ENCODE data around the gene CHN1.

CHN1 gene

DNA sequence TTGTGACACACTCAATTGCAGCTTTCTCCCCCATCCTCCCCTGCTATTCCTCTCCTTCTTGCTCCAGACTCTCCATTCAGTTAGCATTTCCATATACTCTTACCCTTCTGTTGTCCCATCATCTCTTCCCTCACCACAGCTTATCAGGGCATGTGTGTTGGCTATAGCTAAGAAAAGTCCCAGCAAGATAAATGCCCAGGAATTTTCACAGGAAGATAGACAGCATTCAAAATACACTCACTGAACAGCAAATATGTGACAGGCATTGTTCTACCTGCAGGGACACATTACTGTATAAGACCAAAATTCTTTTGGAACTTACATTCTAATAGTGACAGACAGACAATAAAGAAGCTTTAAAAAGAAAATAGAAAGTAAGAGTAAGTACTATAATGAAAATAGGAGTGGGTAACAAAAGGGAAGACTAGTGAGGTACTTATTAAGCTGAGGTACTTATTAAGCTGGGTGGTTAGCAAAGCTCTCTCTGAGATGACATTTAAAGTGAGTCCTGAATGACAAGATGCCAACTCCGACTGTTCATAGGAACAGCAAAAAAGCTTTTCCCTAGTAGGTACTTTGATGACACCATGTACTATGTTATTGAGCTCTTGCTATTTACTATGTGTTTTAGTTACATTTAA lies 86.2 kb downstream of the CHN1 start:
- no peak for DNase-seq

DNA sequence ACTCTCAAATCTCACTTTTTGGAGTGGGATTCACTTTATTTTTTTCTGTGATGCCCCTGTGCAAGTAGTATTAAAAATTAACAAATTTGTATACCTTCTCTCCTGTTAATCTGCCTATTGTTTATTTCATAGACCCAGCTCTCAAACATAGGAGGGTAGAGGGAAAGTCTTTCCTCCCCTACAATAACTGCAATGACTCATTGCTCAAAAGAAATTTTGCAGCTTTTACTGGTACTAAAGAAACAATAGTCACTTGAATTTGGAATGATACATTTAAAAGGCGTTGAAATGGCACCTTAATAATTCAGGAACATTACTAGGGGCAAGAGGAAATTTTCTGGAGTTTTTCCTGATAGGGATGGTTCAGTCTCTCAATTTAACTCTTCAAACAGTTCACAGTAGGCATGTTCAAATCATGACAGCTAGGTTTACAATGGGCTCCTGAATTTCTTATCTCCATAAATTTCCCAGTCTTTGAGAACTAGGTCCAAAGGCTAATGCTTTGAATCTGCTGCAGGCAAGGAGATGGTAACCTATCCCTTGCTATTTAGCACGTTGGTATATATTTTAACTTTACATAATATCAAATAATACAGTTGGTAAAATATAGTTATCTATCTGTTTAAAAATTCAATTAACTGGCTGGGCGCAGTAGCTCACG lies 88.8 kb downstream of the CHN1 start:
- DNase-seq: no peak

DNA sequence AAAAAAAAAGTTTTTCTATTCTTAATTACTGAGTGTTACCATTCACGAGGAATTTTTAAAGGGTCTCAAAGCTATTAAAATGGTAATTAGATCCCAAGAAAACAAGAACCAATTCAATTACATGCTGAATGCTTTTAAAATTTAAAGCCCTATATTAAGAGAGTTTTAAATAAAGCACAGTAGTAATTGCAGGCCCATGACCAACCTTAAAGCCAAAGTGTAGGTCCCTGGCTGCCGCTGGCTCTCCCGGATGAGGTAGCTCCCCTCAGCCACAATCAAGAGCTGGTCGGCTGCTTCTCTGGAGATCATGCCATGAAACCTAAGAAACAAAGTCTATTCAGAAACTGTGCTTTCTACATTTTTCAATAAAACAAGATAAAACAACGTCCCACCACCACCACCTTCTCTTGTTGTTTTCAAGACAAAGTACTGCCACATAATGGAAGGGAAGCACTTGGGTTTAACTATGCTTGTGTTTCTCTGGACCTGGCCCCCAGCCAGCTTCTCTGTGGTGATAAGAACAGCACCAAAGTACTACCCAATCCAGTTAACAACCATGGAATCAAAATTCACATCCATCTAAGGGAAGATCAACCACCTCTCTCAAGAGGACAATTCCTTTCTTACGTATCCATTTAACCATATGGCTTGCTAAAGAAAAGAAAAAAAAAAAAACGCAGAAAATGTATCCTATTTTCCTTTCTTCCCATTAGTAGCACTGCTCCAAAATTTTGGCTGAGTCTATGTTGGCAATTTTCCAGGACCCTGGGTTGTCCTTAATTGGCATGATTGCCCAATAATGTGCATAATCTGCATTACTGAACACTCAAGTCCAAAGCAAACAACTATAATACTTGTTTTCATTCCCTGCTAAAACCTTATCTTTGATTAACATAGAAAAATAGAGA lies 90.1 kb downstream of the CHN1 start:
- DNase-seq: no peak

DNA sequence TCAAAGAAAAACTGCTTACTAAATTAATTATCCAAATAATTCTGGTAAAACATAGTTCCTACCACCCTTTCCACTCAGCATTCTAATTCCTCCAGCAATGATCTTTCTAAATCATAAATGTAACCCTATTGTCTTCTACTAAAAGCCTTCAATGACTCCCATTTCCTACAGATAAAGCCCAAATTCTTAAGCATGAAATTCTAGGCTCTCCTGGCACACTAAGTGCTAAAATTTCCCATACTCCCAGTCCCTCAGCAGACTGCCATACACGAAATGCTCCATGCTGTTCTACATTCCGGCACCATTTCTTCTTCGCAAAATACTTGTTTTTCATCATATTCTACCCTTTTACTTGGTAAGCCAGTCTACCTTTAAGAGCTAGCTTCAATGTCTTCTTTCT lies 96.9 kb downstream of the CHN1 start:
- no peak for DNase-seq

DNA sequence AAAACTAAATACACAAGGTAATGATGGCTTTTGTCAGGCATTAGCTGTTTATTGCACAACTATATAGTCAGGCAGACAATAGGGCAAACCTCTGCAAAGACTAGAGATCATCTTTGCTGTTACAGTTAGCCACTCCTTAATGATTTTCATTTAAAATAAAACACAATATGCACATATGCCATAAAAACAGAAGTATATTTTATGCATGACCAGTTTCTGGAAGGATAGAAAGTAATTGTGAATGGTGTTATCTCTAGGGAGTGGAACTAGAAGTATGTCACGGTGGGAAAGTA lies 102.0 kb downstream of the CHN1 start:
- DNase-seq: no peak

DNA sequence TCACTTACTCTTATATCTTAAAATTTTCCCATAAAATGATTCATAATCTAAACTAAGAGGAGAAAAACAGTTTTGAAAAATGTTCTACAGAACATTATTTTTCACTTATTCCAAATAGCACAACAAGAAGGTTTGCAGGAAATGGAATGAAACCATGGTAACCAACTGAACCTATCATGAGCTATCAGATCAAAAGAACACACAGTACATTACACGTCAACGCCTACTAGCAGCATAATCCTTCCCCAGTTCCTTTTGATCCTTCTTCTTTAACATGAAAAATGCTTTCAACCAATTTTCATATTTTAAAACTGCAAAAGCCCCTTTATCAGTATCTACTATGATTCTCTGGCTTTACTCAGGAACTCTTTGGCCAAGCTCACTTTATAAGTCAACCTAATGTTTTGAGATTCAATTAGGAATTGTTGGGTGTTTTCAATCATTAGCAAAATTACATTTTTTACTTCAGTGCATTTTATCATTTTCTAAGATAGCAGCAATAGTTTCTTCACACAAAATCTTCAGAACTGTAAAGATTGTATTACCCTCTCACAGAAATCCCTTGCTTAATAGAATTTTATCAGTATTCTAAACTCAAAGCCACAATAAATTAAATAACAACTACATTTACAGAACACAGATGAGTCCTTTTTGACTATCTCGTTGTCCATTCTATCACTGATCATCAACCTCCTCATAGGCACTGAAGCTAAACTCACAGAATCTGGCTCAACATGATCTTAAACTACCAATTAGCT lies 102.5 kb downstream of the CHN1 start:
- no peak for DNase-seq

DNA sequence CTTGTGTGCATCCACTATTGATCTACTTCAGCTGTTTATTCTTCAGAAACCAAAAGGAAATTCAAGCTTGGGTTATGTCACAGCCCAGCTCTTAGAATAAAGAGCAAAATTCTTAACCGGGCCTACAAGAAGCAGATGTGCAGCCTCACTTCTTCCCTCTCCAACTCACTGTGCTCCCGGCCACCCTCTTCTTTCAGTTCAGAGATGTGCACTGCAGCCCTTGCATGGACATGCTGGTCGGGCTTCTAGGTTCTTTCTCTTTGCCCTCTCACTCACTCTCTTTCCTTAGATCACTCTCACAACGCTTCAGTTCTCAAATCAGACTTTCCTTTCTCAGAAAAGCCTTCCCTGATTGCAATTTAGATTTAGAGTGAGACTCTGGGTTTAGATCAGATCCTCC lies 104.1 kb downstream of the CHN1 start:
- DNase-seq: no peak

DNA sequence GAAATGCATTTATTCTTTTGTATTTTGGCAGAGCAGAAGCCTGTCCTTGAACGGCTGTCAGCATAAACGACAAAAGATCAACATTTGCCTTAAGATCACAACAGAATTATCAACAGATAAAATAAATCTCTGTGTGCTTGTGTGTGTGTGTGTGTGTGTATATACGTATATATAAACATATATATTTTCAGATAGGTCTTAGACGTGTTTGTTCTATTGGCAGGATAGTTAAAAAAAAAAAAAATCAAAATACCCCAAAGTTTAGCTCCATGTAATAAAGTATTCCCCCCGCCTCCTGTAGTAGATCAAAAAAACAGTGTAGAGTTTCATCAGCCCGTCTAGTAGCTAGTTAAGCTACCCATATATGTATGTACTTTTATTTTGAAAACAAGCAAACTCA lies 107.9 kb downstream of the CHN1 start:
- DNase-seq: no peak

DNA sequence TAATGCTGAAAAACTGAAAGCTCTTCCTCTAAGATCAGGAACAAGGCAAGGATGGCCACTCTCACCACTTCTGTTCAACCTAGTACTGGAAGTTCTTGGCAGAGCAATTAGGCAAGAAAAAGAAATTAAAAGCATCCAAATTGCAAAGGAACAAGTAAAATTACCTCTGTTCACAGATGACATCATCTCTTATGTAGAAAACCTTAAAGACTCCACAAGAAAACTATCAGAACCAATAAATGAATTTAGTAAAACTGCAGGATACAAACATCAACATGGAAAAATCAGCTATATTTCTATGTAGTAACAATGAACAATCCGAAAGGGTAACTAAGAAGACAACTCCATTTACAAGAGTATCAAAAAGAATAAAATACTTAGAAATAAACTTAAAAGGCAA lies 112.2 kb downstream of the CHN1 start:
- DNase-seq: no peak

DNA sequence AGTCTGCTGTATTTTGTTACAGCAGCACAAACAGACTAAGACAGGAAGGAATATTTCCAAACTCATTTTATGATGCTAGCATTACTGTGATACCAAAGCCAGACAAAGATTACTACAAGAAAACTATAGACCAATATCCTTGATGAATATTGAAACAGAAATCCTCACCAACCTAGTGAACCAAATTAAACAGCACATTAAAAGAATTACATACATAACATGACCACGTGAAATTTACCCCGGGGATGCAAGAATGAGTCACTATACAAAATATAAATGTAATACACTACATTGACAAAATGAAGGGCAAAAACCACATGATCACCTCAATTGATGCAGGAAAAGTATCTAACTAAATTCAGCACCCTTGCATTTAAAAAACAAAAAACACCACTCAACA lies 112.6 kb downstream of the CHN1 start:
- no peak for DNase-seq

DNA sequence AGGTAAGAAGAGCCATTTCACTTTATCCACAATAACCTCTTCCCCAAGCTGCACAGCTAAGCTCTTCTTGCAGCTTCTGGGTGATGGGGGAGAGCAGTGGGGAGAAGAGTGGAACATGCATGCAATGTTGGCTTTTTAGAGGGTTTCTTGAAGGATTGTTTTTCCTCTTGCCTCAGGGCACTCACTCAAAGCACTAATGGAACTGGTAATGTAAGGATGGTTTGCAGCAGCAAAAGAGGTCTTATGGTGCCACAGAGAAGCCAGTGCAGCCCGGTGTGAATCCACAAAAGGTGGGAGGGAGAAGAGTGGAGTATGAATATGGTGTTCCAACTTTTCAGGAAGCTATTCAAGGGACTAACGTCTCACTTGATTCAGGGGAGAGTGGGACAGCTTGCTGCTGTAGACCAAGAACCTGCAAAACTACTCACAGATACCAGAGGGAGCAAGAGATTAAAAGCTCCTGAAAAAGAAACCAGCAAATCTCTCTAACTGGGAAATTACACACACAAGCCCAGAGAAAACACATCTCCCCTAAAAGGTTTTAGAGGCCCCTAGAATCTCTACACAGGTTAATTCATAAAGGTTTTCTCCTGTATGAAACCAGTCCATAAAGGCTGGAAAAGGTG lies 116.4 kb downstream of the CHN1 start:
- DNase-seq: no peak

DNA sequence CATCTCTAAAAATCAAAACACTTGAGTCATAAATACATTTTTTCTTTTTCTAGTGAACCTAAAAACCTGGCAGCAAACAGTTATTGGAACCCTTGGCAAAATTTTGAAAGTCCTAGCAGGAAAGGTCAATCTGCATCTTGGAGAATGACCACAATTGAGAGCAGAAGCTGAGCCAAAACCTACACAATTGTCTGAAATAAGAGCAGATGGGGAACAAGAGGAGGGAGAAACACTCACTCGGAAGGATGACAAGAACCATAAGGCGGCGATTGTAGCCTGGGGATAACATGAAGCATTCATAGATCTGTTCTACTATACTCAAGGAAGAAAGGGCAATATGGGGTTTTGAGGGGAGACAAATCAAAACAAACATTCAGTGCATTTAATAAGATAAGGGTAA lies 117.0 kb downstream of the CHN1 start:
- no peak for DNase-seq

DNA sequence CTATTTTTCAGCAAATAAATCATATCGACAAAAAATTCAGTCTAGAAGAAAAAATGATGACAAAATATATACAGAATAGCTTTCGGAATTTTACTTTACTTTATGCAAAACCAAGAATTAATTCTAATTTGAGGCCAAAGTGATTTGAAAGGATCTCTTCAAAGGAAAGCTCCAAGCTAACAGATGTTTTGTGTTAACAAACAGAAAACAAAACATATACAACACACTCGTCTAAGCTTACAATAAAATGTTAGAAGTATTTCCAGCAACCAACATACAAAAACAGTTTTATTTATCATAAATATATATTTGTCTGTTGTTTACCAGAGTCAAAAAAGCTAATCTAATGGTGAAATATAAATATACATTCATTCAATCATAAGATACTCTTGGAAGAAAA lies 122.8 kb downstream of the CHN1 start:
- no peak for DNase-seq

DNA sequence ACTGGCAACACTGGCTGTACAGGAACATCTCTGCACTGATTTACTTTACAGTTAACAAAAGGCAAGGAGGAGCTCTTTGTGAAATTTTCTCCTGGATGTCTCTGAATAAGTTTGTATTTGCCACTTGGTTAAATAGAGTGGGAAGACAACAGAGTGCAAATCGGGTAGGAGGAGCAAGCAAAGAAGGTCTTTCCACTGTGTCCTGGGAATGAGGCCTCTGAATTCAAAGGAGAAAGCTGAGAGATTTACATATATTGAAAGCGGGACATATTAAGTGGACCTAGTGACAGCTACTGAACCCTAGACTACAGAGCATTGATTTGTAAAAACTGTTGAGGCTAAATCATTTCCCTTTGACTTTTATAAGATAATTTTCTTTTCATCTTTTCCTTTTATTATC lies 123.5 kb downstream of the CHN1 start:
- no peak for DNase-seq

DNA sequence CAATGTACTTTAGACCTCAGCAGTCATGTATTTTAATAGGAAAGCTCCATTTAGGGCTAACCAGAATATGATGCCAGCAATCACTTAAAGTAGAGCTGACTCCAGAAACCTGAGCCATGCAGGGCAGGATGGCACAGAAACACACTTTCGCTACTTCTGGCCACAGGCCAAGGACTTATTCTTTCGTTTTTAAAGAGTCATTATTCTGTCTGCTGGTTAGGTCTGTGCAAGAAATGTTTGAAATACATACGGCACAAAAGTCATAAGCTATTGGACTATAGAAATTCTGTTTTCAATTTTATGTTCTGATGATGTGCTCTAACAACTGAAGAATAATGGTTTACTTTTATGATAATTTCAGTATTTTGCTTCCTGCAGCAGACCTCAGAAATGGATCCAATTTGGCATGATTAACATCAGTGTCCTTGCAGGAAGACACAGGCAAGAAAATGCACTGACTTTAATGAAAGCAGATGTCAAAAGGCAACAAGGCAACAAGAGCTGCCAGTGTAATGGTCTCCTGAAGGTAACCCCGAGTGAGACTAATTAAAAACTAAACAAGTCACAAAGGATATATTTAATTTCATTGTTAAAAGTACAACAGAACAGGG lies 126.5 kb downstream of the CHN1 start:
- DNase-seq: no peak

DNA sequence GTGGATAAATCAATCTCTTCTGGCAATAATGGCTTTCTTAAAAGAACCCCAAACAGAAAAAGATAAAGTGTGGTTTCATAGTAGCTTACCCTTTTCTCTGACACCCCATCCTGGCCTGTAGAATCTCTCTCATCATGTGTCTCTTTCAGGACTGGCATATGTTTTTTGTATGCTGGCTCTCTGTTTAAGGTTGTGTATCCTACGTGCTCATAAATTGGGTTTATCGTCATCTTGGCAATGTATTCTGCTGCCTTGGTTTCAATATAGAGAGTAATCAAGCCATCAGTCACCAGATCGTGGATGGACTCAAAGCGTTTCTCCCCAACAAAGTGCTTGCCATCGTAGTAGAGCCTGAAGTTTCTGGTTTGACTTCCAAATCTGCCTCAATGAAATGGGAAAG lies 127.4 kb downstream of the CHN1 start:
- no peak for DNase-seq

DNA sequence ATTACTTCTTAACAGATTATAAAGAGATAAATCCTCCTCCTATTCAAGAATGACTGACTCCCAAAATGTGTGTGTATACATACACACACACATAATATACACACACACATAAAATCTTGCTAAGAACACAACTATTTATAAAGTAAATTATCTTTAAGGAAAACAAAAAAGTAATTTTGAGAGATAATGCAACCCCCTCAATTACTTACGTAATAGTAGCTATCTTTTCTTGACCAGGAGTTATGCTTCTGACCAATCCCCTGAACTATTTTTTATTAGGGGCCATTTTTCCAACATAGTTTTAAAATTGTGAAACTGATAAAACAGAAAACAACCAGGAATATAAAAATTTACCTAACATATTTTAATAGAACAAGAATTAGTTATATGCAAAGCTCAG lies 127.9 kb downstream of the CHN1 start:
- DNase-seq: no peak

DNA sequence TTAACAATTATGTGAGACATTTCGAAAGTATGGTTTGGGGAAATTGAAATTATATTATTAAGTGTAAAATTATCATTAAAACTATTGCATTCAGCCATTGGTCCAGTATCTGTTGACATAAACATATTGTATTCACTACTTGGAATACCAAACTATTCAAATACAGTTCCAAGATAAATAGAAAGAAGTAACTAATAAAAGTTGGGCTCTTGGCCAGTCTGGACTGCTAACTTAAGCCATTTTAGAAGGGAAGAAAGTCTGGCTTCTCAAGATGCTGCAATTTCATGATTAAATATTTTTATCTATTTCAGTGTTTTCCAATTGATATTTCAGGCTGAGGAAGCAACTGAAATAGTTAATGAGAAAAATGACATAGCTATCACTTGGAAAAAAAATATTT lies 131.1 kb downstream of the CHN1 start:
- no peak for DNase-seq

DNA sequence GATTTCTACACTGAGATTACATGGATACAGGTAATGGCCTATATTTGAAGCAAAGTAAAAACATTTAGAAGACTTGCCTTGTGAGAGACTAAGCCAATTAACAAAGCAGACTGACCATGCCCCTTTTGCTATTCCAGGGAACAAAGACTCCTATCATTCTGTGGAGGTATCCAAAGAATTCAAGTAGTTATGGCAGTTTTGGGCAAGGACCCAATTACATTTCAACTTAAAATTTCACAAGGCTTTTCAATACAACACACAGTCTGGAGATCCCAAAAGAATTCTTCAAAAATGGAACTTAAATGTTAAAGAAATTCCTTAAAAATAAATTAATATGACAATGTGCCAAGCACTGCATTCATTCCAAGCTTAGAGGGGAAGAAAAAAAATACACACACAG lies 131.7 kb downstream of the CHN1 start:
- DNase-seq: no peak

DNA sequence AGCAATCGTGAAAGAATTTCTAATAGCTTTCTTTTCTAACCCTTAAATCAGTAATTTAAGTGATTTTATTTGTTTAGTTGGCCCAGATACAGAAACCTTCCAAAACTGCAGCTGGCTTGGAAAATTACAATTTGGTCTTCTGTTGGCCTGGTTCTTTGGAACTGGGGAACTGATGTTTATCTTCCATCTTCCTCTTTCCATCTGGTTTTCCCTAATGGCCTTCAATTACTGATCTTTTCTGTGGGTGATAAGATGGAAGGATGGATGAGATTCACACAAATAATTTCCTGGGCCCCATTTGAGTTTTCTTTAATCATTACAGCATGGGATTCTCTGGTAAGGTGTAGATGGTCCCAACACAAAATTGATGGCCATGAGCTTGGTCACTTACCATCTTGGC lies 134.4 kb downstream of the CHN1 start:
- DNase-seq: no peak

DNA sequence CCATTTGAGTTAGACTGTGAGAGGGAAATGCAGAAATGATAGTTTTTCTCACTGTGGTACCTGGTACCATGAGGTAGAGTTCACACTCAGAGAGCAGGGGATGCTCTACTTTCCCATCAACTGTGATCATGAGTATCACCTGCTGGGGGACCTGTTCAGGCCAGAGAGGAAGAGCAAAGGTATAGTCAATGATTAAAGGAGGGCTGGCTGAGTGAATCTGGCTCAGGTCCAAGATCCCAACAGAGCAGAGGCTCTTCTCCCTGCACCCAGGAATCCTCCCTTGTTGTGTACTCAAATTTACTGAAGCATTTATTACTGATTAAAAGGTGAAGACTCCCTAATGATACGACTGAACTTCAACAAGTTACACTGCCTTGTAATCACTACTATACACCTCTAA lies 136.3 kb downstream of the CHN1 start:
- DNase-seq: no peak

DNA sequence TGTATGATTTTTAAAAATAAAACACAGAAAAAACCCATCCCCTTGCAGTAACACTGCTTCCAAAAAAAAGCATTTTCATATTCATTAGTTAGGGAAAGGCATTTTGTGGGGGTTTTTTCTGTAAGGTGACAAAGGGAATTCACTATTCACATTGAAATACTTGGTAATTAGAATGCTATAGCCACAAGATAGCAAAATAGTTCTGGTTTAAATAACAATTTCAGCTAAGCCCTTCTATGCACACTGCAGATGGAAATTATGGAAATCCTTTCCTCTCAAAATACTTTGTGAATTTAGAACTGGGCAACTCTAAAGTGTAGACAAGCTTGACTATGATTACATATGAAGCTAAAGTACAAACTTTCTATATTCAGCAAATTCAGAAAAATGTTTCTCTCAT lies 138.8 kb downstream of the CHN1 start:
- DNase-seq: no peak

DNA sequence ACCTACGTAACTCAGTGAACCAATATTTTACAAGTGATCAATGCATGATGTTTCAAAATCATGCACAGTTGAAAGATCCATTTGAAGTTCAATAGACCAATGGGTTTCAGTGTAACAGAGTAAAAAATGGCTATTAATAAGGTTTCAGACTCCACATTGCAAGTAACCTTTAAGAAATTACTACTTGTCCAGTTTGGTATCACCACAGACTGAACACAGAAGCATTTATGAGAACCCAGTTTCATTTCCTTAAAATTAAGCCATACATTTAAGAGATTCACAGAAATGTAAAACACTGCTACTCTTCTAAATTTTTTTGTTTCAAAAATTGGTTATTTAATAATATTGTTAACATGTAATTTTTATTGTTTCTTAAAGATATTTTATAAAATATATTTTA lies 142.0 kb downstream of the CHN1 start:
- DNase-seq: no peak

All from Kasumi-1 (cell line).